GM12865 (cell line): ENCODE measurements around the gene TMEM150C.

ENCODE experiments used
- DNase-seq: peaks from one replicate; pipeline ENCODE4 v3.0.0; 2010; ENCODE audit warnings: low read depth
- H3K4me3 ChIP-seq: 2 replicates; pipeline ENCODE4 v1.5.1; 2011; ENCODE audit warnings: mild to moderate bottlenecking, low read depth, low read length, control low read depth
- TF ChIP-seq, protein P1 (sequence below): IDR thresholded peaks from 2 replicates; pipeline ENCODE4 v1.5.1; 2011; ENCODE audit warnings: low read length, control low read depth, low read depth, inconsistent platforms; ENCODE audit not compliant: insufficient read depth; ENCODE audit errors: missing control alignments

The TMEM150C gene

DNA sequence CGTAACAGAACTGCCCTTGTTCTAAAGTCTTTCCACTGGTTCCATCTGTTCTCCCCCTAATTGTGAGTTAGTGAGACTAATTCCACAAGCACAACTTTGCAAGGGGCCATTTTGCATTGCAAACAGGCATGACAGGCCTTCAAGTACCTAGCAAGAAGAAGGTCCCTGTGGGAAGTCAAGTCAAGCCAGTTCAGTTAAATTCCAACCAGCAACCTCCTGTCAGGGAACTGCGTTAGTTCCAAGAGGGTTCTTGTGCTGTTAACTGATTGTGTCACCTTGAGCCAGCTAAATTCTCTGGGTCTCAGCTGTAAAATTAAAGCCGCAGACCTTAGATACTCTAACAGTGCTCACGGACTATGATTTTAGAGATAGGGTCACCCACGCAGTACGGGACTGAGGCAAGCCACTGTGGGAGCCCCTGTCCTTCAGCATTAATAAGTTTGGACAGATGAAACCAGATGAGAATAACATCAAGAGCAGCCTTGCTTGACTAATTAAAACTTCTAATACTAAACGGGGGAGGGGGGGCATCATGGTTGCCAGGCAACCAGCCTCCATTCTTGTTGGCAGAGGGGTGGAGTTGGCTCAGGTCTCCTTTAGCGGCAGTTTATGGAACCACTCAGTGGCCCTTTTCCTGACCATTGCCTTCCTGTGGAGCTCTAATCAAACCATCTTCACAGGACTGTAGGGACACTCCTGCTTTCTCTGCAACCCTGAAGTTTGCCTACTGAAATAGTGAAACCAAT, 24.1 kb upstream of the TMEM150C start:
- H3K4me3 ChIP-seq: no peak overlapping the region
- TF ChIP-seq, protein P1, sequence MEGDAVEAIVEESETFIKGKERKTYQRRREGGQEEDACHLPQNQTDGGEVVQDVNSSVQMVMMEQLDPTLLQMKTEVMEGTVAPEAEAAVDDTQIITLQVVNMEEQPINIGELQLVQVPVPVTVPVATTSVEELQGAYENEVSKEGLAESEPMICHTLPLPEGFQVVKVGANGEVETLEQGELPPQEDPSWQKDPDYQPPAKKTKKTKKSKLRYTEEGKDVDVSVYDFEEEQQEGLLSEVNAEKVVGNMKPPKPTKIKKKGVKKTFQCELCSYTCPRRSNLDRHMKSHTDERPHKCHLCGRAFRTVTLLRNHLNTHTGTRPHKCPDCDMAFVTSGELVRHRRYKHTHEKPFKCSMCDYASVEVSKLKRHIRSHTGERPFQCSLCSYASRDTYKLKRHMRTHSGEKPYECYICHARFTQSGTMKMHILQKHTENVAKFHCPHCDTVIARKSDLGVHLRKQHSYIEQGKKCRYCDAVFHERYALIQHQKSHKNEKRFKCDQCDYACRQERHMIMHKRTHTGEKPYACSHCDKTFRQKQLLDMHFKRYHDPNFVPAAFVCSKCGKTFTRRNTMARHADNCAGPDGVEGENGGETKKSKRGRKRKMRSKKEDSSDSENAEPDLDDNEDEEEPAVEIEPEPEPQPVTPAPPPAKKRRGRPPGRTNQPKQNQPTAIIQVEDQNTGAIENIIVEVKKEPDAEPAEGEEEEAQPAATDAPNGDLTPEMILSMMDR: no peak
- no peak for DNase-seq

DNA sequence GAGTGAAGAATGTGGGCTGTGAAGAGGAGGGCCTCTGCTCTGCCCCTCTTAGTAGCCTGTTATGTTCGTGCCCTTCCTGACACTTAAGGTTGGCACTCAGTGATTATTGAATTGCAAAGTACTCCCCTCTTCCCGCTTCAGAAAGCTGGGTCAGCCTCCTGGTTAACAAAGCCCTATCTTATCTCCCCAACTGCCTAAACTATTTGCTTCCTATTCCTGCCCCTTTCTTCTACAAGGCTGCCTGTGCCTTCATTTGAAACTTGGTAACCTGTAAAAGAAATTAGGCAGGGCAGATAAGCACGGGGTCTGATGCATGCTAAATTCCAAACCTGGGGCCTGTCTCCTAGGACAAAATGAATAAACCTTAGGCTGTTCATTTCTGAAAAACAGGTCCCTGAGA, 23.1 kb upstream of the TMEM150C start:
- H3K4me3 ChIP-seq: no peak overlapping the region
- no peak for DNase-seq
- TF ChIP-seq, protein P1: no peak

DNA sequence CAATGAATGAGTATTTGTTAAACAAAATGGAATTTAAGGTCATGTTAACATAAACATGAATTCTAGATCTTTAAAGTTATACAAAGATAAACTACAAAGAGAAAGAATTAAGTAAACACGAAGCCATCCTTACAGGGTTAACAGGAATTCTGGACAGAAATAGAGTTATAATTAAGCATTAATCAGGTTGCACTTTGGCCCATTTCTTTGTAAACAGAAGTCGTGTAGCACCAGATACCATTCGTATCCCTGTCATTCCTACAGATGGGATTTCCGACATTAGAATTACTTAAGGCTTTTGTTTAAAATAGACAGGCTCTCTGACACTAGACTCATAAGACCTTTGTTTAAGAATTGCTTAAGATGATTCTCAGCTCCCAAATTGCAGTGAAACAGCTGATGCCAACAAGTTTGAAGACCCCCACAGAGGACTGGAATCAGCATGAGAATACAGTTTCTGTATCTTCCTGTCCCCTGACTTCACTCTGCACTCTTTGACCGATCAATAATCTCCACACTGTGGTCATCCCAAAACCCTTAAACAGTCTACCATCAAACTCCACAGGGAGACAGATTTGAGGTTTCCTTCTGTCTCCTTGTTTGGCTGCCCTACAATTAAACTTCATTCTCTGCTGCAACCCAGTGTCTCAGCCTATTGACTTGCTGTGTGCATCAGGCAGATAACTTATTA, 22.3 kb upstream of the TMEM150C start:
- no peak for DNase-seq

DNA sequence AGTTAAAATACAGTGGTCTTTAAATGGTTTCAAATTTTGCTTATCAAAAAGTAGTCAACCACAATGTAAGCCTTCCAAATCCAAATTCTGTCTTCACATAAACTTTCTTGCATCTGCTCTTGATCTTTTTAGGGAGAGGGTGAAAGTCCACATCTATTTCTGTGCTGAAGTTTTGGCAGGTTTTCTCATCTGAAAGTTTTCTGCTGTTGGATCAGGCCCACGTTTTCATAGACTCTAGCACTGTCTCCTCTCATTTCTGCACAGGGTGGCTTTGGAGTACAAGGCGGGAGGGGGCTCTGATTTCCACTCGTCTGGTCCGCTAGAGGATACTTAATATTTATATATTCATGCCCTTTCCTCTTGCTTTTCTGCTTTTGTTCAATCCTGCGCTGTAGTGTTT, 18.1 kb upstream of the TMEM150C start:
- TF ChIP-seq, protein P1: no peak
- no peak for DNase-seq
- no peak overlapping the region for H3K4me3 ChIP-seq

More for the DNA sequence above, 22.3 kb upstream of the TMEM150C start:
- TF ChIP-seq, protein P1: no peak
- H3K4me3 ChIP-seq: no peak overlapping the region

DNA sequence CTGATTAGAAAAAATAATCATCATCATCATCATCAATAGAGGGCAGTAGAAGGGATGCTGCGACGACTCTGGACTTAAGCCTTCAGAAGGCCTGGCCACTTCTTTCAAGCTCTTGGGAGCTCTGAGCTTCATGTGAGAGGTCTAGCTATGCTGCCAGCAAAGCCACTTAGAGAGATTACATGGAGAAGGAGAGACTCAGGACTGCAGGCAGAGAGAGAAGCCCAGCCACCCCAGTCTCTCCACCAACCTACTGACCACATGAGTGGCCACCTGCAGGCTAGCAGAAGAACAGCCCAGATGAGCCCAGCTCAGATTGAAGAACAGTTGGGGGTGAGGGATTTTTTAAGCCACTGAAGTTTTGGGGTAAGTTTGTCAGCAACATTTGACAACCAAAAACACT, 17.1 kb upstream of the TMEM150C start:
- TF ChIP-seq, protein P1: no peak
- no peak overlapping the region for H3K4me3 ChIP-seq
- DNase-seq: no peak

DNA sequence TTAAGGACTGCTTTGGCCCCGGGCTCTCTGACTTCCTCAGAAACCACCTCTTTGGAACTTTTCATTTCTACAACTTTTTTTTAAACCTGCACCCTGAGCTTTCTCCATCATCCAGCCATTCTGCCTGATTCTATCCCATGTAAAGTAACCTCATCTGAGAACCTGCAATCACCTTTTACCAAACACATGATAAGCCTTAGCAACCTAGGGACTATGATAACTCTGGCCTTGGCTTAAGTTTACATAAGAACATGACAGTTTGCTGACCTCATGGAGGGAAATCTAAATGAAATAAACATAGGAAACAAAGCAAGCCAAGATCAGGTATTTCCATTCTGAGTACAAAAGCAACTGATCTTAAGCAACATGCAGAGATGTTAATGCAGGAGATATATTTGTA, 15.7 kb upstream of the TMEM150C start:
- TF ChIP-seq, protein P1: no peak
- DNase-seq: no peak
- no peak overlapping the region for H3K4me3 ChIP-seq

DNA sequence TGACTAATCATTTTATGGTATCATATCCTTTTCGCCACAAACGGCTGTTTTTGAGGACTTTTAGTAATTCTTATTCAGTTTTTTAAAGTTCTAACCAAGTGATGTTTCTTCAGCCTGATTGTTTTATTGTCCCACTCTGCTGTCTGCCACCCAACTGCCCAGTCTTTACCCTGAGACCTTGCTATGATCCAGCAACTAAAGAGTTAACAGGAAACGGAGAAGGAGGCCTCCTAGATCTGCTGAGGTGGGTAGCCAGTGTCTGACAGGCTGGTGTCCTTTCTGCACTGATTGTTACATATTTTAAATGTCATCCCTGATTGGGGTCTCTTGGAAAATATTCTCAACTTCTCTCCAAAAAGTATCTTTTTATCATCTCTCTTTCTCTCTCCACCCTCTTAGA, 7.9 kb upstream of the TMEM150C start:
- DNase-seq: no peak
- H3K4me3 ChIP-seq: no peak overlapping the region
- TF ChIP-seq, protein P1: no peak
